ENCODE measurements around the gene COX4I1. TPM values are rescaled to one million over a fixed set of nuclear protein-coding genes. Genes with fewer than 3 reads are reported as not detected.
"Not testable (repeated sequence)": the region's sequence is repeated elsewhere in the genome, so short reads cannot be mapped to it uniquely, and the experiment has no call there.

The COX4I1 gene
- total RNA-seq, 4 donors from 2014 or later, result 516 to 726 (median 632) TPM

- no peak for TF ChIP-seq CTCF (IDR thresholded peaks at IDR 0.05)
- no peak for TF ChIP-seq POLR2A (IDR thresholded peaks at IDR 0.05)
- Histone ChIP-seq H3K27me3 (no peaks in the 10 kb centered on the region), H3K36me3 (peaks cover 48 to 52% of the 10 kb centered on the region in 2 donors), H3K4me3 (replicated peaks in 1 of 3) (no peak overlapping the region), H3K4me1 (peaks cover 9 to 14% of the 10 kb centered on the region in 2 donors), H3K27ac (no peak overlapping the region), H3K9me3 (no peaks in the 10 kb centered on the region)
- no peak for DNase-seq
- WGBS, 2 donors, result 74 to 79% methylated on average over 13 to 14 of the region's 14 CpGs
- intact Hi-C loops (cut with DNase I), result no loop called here
Measured at GRCh38 chr16:85803570-85803969, 4.1 kb downstream of the COX4I1 start.

GRCh38 chr16:85805442-85806045, 6.0 kb downstream of the COX4I1 start:
- Histone ChIP-seq H3K36me3 (peaks cover 48 to 52% of the 10 kb centered on the region in 2 donors), H3K9me3 (no peaks in the 10 kb centered on the region), H3K27ac (no peak overlapping the region), H3K4me1 (peaks cover under 1 to 8% of the 10 kb centered on the region in 2 donors), H3K4me3 (replicated peaks in 1 of 3) (no peak overlapping the region), H3K27me3 (no peaks in the 10 kb centered on the region)
- TF ChIP-seq CTCF (IDR thresholded peaks at IDR 0.05), result no peak
- intact Hi-C loops (cut with DNase I), result no loop called here
- 90% methylated on average over 17 of the region's 18 CpGs for WGBS, 2 donors
- no peak for DNase-seq

- WGBS, 2 donors, result 91 to 94% methylated on average over 11 of the region's 11 CpGs
- Histone ChIP-seq H3K4me3 (replicated peaks in 1 of 3) (no peak overlapping the region), H3K27ac (no peak overlapping the region), H3K9me3 (no peaks in the 10 kb centered on the region), H3K4me1 (no peaks in the 10 kb centered on the region), H3K36me3 (peaks cover 48% of the 10 kb centered on the region in 2 donors), H3K27me3 (no peaks in the 10 kb centered on the region)
- intact Hi-C loops (cut with DNase I), result no loop called here
- no peak for DNase-seq
- TF ChIP-seq CTCF (IDR thresholded peaks at IDR 0.05) (no peak), POLR2A (IDR thresholded peaks at IDR 0.05) (no peak)
Measured at GRCh38 chr16:85806539-85806938, 7.0 kb downstream of the COX4I1 start.

- DNase-seq; intact Hi-C loops (cut with DNase I); H3K9me3 ChIP-seq; H3K4me1 ChIP-seq; H3K4me3 ChIP-seq (replicated peaks in 1 of 3); H3K27ac ChIP-seq; H3K27me3 ChIP-seq: not testable (repeated sequence)
- 72 to 80% methylated on average over 6 of the region's 6 CpGs for WGBS, 2 donors
- peaks cover 42% of the 10 kb centered on the region in 2 donors for H3K36me3 ChIP-seq
Measured at GRCh38 chr16:85807340-85807739, 7.8 kb downstream of the COX4I1 start.

- DNase-seq; H3K4me1 ChIP-seq; H3K9me3 ChIP-seq; intact Hi-C loops (cut with DNase I); H3K4me3 ChIP-seq (replicated peaks in 1 of 3); H3K27me3 ChIP-seq; H3K27ac ChIP-seq: not testable (repeated sequence)
- peaks cover 35 to 36% of the 10 kb centered on the region in 2 donors for H3K36me3 ChIP-seq
- WGBS, 2 donors, result 91 to 100% methylated on average over 2 to 16 of the region's 27 CpGs
Measured at GRCh38 chr16:85808104-85808503, 8.6 kb downstream of the COX4I1 start.

GRCh38 chr16:85808926-85809325, 9.4 kb downstream of the COX4I1 start:
- WGBS, 2 donors, result 97 to 99% methylated on average over 7 of the region's 7 CpGs
- DNase-seq, result no peak
- no peak overlapping the region for H3K27ac ChIP-seq
- H3K27me3 ChIP-seq, result no peaks in the 10 kb centered on the region
- no peaks in the 10 kb centered on the region for H3K4me1 ChIP-seq
- TF ChIP-seq POLR2A (IDR thresholded peaks at IDR 0.05) (no peak), CTCF (IDR thresholded peaks at IDR 0.05) (no peak)
- H3K36me3 ChIP-seq, result peaks cover 28% of the 10 kb centered on the region in 2 donors
- no peaks in the 10 kb centered on the region for H3K9me3 ChIP-seq
- H3K4me3 ChIP-seq (replicated peaks in 1 of 3), result no peak overlapping the region
- intact Hi-C loops (cut with DNase I), result no loop called here

All from thyroid gland (tissue), 4 donors.